Urinary bladder (tissue), 4 donors: ENCODE measurements around the gene LRRC74B. TPM values are rescaled to one million over a fixed set of nuclear protein-coding genes. Genes with fewer than 3 reads are reported as not detected.
A peak's percentile ranks its signal among the peaks of the same experiment; 100 is the strongest.

Experiments
- DNase-seq: peaks from one replicate; pipeline ENCODE4 v3.0.0-alpha.2; 2015; ENCODE audit errors: extremely low spot score
- H3K27ac ChIP-seq: one replicate; pipeline ENCODE4 v1.5.1; 2013; ENCODE audit warnings: low read depth, mild to moderate bottlenecking, moderate library complexity
- H3K36me3 ChIP-seq: one replicate; pipeline ENCODE4 v1.6.1; 2013; ENCODE audit warnings: mild to moderate bottlenecking, moderate library complexity; ENCODE audit not compliant: insufficient read depth
- H3K4me1 ChIP-seq: one replicate; pipeline ENCODE4 v1.6.1; 2013; ENCODE audit warnings: mild to moderate bottlenecking, moderate library complexity; ENCODE audit not compliant: insufficient read depth
- H3K4me3 ChIP-seq: one replicate; pipeline ENCODE4 v1.5.1; 2013; ENCODE audit warnings: low read depth, low read length
- WGBS: extraction: QIAGEN DNeasy Blood & Tissue Kit; methylation state at CpG from one replicate; pipeline ENCODE4 v1.1.7; 2013; 5-methylcytosine and 5-hydroxymethylcytosine counted together
- polyA plus RNA-seq: library from polyadenylated mRNA; stranded (reverse); fragments of 200-250 nt; gene quantifications from one replicate; pipeline ENCODE4 v1.2.3, GENCODE V29; 2013
- total RNA-seq: library from RNA; depleted of rRNA; stranded (reverse); fragments of >200 nt; gene quantifications from one replicate; pipeline ENCODE4 v1.2.3, GENCODE V29; 2014
- donor health status: healthy with polysubstance abuse.
- donor health status: healthy.

Gene LRRC74B
- total and polyA plus RNA-seq, 2 donors, result not detected

DNA sequence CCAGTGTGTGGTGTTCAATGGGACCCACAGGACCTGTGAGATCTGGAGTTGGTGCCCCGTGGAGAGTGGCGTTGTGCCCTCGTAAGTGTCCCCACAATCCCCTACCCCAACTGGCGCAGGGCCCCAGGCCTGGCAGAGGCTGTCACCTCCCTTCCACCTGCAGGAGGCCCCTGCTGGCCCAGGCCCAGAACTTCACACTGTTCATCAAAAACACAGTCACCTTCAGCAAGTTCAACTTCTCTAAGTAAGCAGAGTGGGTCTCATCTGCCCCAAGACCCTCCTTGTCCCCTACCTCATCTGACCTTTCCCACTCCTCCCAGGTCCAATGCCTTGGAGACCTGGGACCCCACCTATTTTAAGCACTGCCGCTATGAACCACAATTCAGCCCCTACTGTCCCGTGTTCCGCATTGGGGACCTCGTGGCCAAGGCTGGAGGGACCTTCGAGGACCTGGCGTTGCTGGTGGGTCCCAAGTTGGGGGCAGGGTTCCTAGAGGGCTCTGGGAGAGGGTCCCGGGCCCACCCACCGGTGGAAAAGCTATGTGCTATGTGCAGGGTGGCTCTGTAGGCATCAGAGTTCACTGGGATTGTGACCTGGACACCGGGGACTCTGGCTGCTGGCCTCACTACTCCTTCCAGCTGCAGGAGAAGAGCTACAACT is 22.7 kb upstream of the LRRC74B start:
- Histone ChIP-seq H3K4me3 (no peak overlapping the region), H3K36me3 (no peaks in the 10 kb centered on the region), H3K4me1 (no peaks in the 10 kb centered on the region), H3K27ac (no peak overlapping the region)
- no peak for DNase-seq
- 81% methylated on average over 13 of the region's 13 CpGs for WGBS

- DNase-seq, result no peak
- H3K36me3 ChIP-seq, result no peaks in the 10 kb centered on the region
- 71% methylated on average over 8 of the region's 8 CpGs for WGBS
These were observed 20.5 kb upstream of the LRRC74B start for GRCh38 chr22:21025266-21025665.

GRCh38 chr22:21025763-21026755 is 19.7 kb upstream of the LRRC74B start:
- Histone ChIP-seq H3K27ac (peak overlapping the region; percentile 4), H3K4me1 (no peaks in the 10 kb centered on the region), H3K36me3 (no peaks in the 10 kb centered on the region), H3K4me3 (no peak overlapping the region)
- DNase-seq, result no peak
- 85% methylated on average over 27 of the region's 27 CpGs for WGBS

More at GRCh38 chr22:21025266-21025665, 20.5 kb upstream of the LRRC74B start:
- no peak overlapping the region for H3K4me3 ChIP-seq
- peak overlapping the region; percentile 4 for H3K27ac ChIP-seq
- no peaks in the 10 kb centered on the region for H3K4me1 ChIP-seq

- Histone ChIP-seq H3K36me3 (no peaks in the 10 kb centered on the region), H3K27ac (no peak overlapping the region), H3K4me1 (no peaks in the 10 kb centered on the region), H3K4me3 (no peak overlapping the region)
- no peak for DNase-seq
- 62% methylated on average over 14 of the region's 14 CpGs for WGBS
These were observed 18.7 kb upstream of the LRRC74B start for GRCh38 chr22:21026783-21027692.

DNA sequence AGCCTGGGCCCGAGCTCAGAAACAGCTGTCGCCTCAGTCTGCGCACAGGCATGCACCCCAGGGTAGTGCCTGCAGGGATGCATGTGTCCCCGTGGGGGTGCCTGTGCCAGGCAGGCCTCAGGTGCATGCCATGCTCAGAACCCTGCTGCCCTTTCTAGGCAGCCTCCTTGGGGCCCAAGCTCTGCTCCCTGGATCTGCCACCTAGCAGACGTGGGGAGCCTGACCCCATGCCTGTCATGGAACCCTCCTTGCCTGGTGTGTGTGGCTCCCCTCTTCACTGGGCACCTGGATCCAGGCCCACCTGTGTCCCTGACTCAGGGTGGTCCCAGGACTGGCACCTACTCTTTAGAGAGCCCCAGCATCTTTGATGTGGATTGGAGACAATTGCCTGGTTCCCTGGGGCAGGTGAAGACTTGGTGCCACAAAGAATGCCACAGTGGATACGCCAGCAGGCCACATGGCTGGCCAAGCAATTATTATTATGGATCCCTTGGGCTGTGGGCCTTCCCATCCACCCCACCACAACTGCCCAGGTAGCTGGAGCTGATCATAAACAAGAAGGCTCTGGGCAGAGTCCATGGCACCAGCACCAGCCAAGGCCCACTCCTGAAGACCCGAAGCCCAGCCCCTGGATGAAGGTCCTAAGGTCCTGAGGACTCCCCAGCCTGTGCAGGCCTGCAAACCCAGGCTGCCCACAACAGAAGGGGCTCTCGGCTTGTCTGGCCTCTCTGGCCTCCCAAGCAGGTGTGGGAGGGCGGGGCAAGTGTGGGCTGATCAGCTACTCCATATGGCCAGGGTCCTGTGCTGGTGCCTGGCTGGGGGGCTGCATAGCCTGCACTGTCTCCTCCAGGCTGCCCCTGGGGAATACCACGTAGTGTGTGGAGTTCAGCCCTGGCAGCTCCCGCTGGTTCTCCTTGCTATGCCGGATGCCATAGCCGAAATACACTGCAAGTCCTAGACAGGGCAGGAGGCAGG is 17.2 kb upstream of the LRRC74B start:
- H3K4me3 ChIP-seq, result no peak overlapping the region
- DNase-seq, result no peak
- 95% methylated on average over 13 of the region's 13 CpGs for WGBS
- H3K27ac ChIP-seq, result no peak overlapping the region
- H3K4me1 ChIP-seq, result no peaks in the 10 kb centered on the region
- H3K36me3 ChIP-seq, result no peaks in the 10 kb centered on the region

DNA sequence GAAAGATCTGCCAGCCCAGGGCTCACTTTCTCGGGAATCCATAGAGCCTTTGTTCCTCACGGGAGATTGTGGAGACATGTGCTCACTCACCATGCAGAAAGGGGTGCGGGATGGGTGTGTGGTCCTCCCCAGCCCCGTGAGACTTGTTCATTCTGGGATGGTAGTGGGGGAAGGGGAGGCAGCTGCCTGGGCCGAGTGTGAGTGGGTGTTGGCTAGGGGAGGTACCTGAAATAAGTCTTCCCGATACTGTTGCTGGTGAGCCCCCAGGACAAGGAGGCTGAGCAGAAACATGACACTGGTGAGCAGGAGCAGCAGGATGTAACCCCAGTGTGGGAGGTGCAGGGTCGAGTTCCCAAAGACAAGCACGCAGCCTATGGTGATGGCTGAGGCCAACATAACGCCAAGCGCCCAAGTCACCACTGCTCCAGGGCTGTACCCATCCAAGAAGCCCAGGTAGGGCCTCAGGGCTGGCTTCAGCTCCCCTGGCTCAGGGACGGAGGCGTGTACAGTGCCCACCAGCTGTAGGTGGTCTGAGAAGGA is 16.2 kb upstream of the LRRC74B start:
- H3K27ac ChIP-seq, result no peak overlapping the region
- no peaks in the 10 kb centered on the region for H3K36me3 ChIP-seq
- H3K4me3 ChIP-seq, result no peak overlapping the region
- no peak for DNase-seq
- 66% methylated on average over 12 of the region's 12 CpGs for WGBS
- no peaks in the 10 kb centered on the region for H3K4me1 ChIP-seq

DNA sequence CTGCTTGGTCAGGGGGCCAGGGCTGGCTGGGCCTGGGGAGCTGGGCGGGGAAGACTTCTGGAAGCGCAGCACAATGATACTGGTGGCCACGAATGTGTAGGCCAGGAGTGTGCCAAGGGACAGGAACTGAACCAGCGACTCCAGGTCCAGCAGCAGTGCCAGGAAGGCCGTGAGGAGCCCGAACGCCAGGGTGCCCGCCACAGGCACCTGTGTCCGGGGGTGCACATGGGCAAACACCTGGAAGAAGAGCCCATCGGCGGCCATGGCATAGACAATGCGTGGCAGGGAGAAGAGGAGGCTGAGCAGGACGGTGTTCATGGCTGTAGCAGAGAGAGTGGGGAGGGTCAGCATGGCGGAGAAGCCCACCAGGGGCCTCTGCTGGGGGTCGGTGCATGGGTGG is 15.7 kb upstream of the LRRC74B start:
- WGBS, result 93% methylated on average over 15 of the region's 15 CpGs
- no peak for DNase-seq
- H3K36me3 ChIP-seq, result no peaks in the 10 kb centered on the region

DNA sequence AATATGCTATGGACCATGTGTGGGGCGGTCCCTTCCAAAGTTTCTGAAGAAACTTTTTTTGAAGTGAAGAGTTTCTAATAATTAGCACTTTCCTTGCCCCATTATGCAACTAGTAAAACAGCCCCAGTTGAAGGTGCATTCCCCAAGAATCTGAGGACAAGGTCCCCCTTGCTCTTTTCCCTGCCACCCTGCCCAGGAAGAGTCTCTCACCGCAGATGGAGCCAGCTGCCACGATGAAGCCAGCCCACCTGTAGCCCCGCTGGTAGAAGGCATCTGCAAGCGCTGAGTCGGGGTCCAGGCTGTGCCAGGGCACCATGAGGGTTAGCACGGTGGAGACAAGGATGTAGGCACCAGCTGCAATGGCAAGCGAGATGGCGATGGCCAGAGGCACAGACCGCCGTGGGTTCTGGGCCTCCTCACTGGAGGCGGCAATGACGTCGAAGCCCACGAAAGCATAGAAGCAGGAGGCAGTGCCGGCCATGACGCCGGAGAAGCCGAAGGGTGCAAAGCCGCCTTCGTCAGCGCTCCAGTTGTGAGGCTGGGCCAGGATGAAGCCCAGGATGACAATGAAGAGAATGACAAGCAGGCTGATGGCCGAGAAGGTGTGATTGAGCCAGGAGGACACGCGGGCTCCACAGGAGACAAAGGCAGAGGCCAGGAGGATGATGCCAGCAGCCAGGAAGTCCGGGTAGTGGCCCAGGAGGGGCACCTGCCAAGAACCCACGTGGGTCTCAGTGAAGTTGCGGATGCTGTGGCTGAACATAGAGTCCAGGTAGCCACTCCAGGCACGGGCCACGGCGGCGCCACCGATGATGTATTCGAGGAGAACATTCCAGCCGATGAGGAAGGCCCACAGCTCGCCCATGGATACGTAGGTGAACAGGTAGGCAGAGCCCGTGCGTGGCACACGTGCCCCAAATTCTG is 14.9 kb upstream of the LRRC74B start:
- Histone ChIP-seq H3K36me3 (no peaks in the 10 kb centered on the region), H3K4me3 (no peak overlapping the region), H3K27ac (no peak overlapping the region), H3K4me1 (no peaks in the 10 kb centered on the region)
- WGBS, result 94% methylated on average over 40 of the region's 40 CpGs
- DNase-seq, result no peak

More for the DNA sequence above, 15.7 kb upstream of the LRRC74B start:
- H3K27ac ChIP-seq, result no peak overlapping the region
- H3K4me3 ChIP-seq, result no peak overlapping the region
- no peaks in the 10 kb centered on the region for H3K4me1 ChIP-seq

DNA sequence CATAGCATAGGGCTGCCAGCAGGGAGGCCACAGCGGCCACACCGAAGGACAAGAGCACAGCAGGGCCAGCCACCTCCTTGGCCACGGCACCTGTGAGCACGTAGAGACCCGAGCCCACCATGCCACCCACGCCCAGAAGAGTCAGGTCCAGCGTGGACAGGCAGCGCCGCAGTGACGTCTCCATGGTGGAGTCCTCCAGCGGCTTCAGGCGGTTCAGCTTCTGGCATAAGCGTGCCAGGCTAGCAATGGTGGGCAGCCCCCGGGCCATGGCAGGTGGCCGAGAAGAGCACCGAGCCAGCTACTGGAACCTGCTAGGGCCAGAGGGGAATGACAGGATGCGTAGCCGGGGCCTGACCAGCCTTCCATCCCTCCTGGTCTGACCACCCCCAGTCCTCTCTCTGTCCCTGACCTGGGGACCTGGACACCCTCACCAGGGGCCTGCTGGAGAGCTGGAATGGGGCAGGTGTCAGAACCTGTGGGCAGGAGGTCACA is 14.2 kb upstream of the LRRC74B start:
- DNase-seq, result no peak
- Histone ChIP-seq H3K36me3 (no peaks in the 10 kb centered on the region), H3K27ac (no peak overlapping the region), H3K4me1 (no peaks in the 10 kb centered on the region), H3K4me3 (no peak overlapping the region)
- WGBS, result 86% methylated on average over 18 of the region's 18 CpGs

- WGBS, result 7% methylated on average over 59 of the region's 59 CpGs
- DNase-seq, result no peak
- Histone ChIP-seq H3K36me3 (no peaks in the 10 kb centered on the region), H3K27ac (no peak within 1 kb of the TSS), H3K4me1 (no peaks in the 10 kb centered on the region), H3K4me3 (peak within 1 kb of the TSS; percentile 16)
These were observed 13.5 kb upstream of the LRRC74B start, which contains the start of gene SLC7A4 for GRCh38 chr22:21032037-21032867. SLC7A4 (minus strand) TSS chr22:21032561; CDS start chr22:21031812, 749 bp downstream.
